Measurements from ENCODE around the gene EPHA3.

The EPHA3 gene

DNA sequence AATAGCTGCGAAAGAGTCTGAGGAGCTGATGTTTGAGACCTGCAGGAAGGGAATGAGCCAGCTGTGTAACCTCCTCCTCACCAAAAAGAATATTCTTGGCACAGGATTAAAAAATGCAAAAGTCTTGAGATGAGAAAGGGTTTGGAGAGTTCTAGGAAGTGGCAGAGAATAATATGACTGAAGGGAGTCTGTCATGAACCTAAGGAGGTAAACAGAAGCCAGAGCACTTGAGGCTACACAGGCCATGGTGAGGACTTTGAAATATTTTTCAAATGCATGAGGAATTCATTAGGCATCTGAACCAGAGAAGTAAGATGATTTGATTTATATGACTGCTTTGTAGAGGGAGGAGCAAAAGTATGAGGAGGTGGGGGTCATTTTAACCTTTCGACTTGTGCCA is 347.8 kb downstream of the EPHA3 start:
- peaks cover 0 to 3% of the 10 kb centered on the region in 2 donors for H3K9me3 ChIP-seq (replicated peaks in 1 of 2; ENCODE audit: control insufficient read depth in 2 of 2, insufficient read depth in 1 of 2, low read depth in 1 of 2, low read length in 2 of 2)
- DNase-seq (ENCODE audit: low spot score), result no peak
- WGBS, 2 donors (ENCODE audit: extremely low coverage in 2 of 2, insufficient read length in 2 of 2, insufficient replicate concordance in 1 of 2), result no CpG with 5 or more reads among the region's 2 CpGs

DNA sequence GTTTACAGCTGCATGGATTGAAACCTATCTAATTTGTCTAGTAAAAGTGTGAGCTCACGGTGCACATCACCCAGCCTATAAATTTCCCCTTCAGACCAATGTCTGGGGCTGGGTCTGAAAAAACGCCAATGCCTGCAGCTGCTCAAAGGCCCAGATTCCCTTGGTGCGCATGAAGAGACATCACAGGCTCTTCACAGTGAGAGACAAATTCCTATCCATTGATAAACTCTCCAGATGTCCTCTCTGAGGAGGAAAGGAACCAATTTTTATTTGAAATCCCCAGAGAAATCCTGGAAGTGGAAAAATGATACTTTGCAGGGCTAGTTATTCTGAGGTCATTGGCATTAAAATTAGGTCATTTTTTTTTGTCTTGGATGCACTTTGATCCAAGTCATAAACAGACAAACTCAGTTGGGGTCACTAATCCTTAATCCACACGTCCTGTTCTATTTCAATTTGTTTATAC is 360.5 kb downstream of the EPHA3 start:
- Histone ChIP-seq H3K23ac (ENCODE audit: low read depth, low read length, poor library complexity) (no peak overlapping the region), H2AFZ (ENCODE audit: low read length) (peak overlapping the region; percentile 33), H3K27me3 (ENCODE audit: control insufficient read depth in 3 of 3, insufficient read depth in 3 of 3, low read depth in 1 of 3, low read length in 3 of 3) (no peaks in the 10 kb centered on the region), H3K36me3 (replicated peaks in 1 of 2; ENCODE audit: control insufficient read depth in 2 of 2, insufficient read depth in 2 of 2, low read length in 2 of 2) (no peaks in the 10 kb centered on the region), H3K4me1 (ENCODE audit: control insufficient read depth in 2 of 2, insufficient read depth in 1 of 2, low read depth in 1 of 2, low read length in 2 of 2) (peaks cover 0 to 4% of the 10 kb centered on the region in 2 donors), H3K4ac (ENCODE audit: low read length) (no peak overlapping the region), H3K14ac (ENCODE audit: low read length) (no peak overlapping the region), H4K91ac (ENCODE audit: low read depth, low read length, poor library complexity) (no peak overlapping the region), H2AK5ac (ENCODE audit: low read depth, low read length) (no peak overlapping the region), H2BK15ac (ENCODE audit: low read length) (no peak overlapping the region), H2BK5ac (ENCODE audit: low read length) (no peak overlapping the region), H4K8ac (ENCODE audit: low read depth, low read length) (no peak overlapping the region), H2BK120ac (ENCODE audit: low read depth, low read length) (no peak overlapping the region), H3K9ac (ENCODE audit: low read depth, low read length, poor library complexity) (no peak overlapping the region), H2BK12ac (ENCODE audit: low read length) (no peak overlapping the region), H3K18ac (ENCODE audit: low read length) (no peak overlapping the region), H3K4me2 (ENCODE audit: insufficient read depth, low read length, poor library complexity, severe bottlenecking) (no peak overlapping the region), H3K4me3 (ENCODE audit: low read length in 2 of 2) (no peak overlapping the region), H3K27ac (replicated peaks; ENCODE audit: low read length) (no peak overlapping the region), H3K9me3 (replicated peaks in 1 of 2; ENCODE audit: control insufficient read depth in 2 of 2, insufficient read depth in 1 of 2, low read depth in 1 of 2, low read length in 2 of 2) (no peaks in the 10 kb centered on the region), H3K79me1 (ENCODE audit: low read depth, low read length) (no peaks in the 10 kb centered on the region)
- WGBS, 2 donors (ENCODE audit: extremely low coverage in 2 of 2, insufficient read length in 2 of 2, insufficient replicate concordance in 1 of 2), result no CpG with 5 or more reads among the region's 4 CpGs
- DNase-seq (ENCODE audit: low spot score), result peak; percentile 17

More for the DNA sequence above, 347.8 kb downstream of the EPHA3 start:
- Histone ChIP-seq H3K79me1 (ENCODE audit: low read depth, low read length) (no peaks in the 10 kb centered on the region), H2BK15ac (ENCODE audit: low read length) (no peak overlapping the region), H3K27ac (replicated peaks; ENCODE audit: low read length) (no peak overlapping the region), H3K4me2 (ENCODE audit: insufficient read depth, low read length, poor library complexity, severe bottlenecking) (no peak overlapping the region), H3K23ac (ENCODE audit: low read depth, low read length, poor library complexity) (no peak overlapping the region), H2AFZ (ENCODE audit: low read length) (peak overlapping the region; percentile 15), H3K9ac (ENCODE audit: low read depth, low read length, poor library complexity) (no peak overlapping the region), H3K4ac (ENCODE audit: low read length) (no peak overlapping the region), H3K36me3 (replicated peaks in 1 of 2; ENCODE audit: control insufficient read depth in 2 of 2, insufficient read depth in 2 of 2, low read length in 2 of 2) (no peaks in the 10 kb centered on the region), H2BK120ac (ENCODE audit: low read depth, low read length) (no peak overlapping the region), H2BK12ac (ENCODE audit: low read length) (no peak overlapping the region), H4K91ac (ENCODE audit: low read depth, low read length, poor library complexity) (no peak overlapping the region), H2BK5ac (ENCODE audit: low read length) (no peak overlapping the region), H3K18ac (ENCODE audit: low read length) (no peak overlapping the region), H3K4me1 (ENCODE audit: control insufficient read depth in 2 of 2, insufficient read depth in 1 of 2, low read depth in 1 of 2, low read length in 2 of 2) (peaks cover 0 to 3% of the 10 kb centered on the region in 2 donors), H3K4me3 (ENCODE audit: low read length in 2 of 2) (no peak overlapping the region), H4K8ac (ENCODE audit: low read depth, low read length) (no peak overlapping the region), H3K14ac (ENCODE audit: low read length) (no peak overlapping the region), H3K27me3 (ENCODE audit: control insufficient read depth in 3 of 3, insufficient read depth in 3 of 3, low read depth in 1 of 3, low read length in 3 of 3) (no peaks in the 10 kb centered on the region), H2AK5ac (ENCODE audit: low read depth, low read length) (no peak overlapping the region)

DNA sequence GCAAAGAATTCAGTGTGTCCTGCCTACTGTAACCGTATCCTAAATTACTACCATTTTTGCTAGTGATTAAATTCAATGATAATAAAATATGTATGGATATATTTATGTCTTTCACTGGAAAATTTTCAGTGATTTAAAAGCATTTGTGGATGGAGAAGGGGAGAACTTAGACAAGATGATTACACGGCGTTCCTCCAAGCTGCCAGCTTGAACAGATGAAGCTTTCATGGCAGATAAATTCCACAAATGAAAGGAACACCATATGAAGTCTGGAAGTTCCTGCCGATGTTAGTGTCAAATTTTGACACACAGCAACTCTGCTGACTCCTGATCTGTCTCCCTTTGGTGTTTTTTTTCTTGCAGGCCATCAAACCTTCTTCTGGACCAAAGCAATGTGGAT is 364.7 kb downstream of the EPHA3 start:
- no peak overlapping the region for H3K18ac ChIP-seq (ENCODE audit: low read length)
- H2AK5ac ChIP-seq (ENCODE audit: low read depth, low read length), result no peak overlapping the region
- peaks cover 4 to 7% of the 10 kb centered on the region in 2 donors for H3K4me1 ChIP-seq (ENCODE audit: control insufficient read depth in 2 of 2, insufficient read depth in 1 of 2, low read depth in 1 of 2, low read length in 2 of 2)
- no CpG with 5 or more reads among the region's 4 CpGs for WGBS, 2 donors (ENCODE audit: extremely low coverage in 2 of 2, insufficient read length in 2 of 2, insufficient replicate concordance in 1 of 2)
- H3K36me3 ChIP-seq (replicated peaks in 1 of 2; ENCODE audit: control insufficient read depth in 2 of 2, insufficient read depth in 2 of 2, low read length in 2 of 2), result no peaks in the 10 kb centered on the region
- no peaks in the 10 kb centered on the region for H3K27me3 ChIP-seq (ENCODE audit: control insufficient read depth in 3 of 3, insufficient read depth in 3 of 3, low read depth in 1 of 3, low read length in 3 of 3)
- H3K9ac ChIP-seq (ENCODE audit: low read depth, low read length, poor library complexity), result no peak overlapping the region
- H2BK5ac ChIP-seq (ENCODE audit: low read length), result no peak overlapping the region
- H3K27ac ChIP-seq (replicated peaks; ENCODE audit: low read length), result no peak overlapping the region
- H2BK12ac ChIP-seq (ENCODE audit: low read length), result no peak overlapping the region
- H3K4me2 ChIP-seq (ENCODE audit: insufficient read depth, low read length, poor library complexity, severe bottlenecking), result no peak overlapping the region
- no peak for DNase-seq (ENCODE audit: low spot score)
- H3K79me1 ChIP-seq (ENCODE audit: low read depth, low read length), result no peaks in the 10 kb centered on the region
- no peak overlapping the region for H2BK120ac ChIP-seq (ENCODE audit: low read depth, low read length)
- no peak overlapping the region for H4K91ac ChIP-seq (ENCODE audit: low read depth, low read length, poor library complexity)
- no peak overlapping the region for H2BK15ac ChIP-seq (ENCODE audit: low read length)
- no peak overlapping the region for H4K8ac ChIP-seq (ENCODE audit: low read depth, low read length)
- no peak overlapping the region for H3K14ac ChIP-seq (ENCODE audit: low read length)
- H3K4ac ChIP-seq (ENCODE audit: low read length), result no peak overlapping the region
- no peak overlapping the region for H3K23ac ChIP-seq (ENCODE audit: low read depth, low read length, poor library complexity)
- H3K9me3 ChIP-seq (replicated peaks in 1 of 2; ENCODE audit: control insufficient read depth in 2 of 2, insufficient read depth in 1 of 2, low read depth in 1 of 2, low read length in 2 of 2), result peaks cover 0 to 1% of the 10 kb centered on the region in 2 donors
- no peak overlapping the region for H2AFZ ChIP-seq (ENCODE audit: low read length)
- H3K4me3 ChIP-seq (ENCODE audit: low read length in 2 of 2), result no peak overlapping the region

DNA sequence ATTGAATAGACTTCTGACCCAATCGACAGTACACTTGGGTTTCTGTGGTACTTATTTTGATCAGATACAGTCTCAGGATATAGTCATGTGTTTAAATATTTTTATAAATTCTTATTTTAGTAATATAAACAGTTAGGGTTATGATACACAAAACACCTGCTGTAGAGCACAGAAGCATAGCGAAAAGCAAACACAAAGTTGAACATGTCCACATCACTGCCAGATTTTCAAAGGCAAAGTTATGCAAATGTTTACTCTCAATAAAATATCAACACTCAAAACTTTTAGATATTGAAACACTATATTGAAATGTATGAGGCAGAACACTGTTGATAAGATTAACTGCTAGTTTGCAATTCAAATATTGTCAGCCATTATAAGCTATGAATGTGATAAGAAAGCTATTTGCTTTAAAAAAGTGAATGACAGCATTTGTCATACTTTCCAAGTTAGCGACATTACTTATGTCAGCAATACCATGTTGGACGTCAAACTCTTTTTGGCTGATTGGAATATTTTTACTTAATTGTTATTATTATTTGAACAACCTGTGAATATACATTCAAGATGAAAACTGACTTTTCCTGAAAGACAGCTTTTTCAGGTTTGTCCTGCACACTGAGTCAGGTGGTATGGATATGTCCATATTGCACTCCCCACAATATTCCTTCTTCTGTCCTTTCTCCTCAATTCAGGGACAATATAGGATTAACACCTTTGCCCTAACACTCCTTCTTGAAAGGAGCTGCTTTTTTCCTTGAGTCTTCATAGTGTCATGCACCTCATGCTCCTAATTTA is 367.1 kb downstream of the EPHA3 start:
- Histone ChIP-seq H3K14ac (ENCODE audit: low read length) (no peak overlapping the region), H3K9me3 (replicated peaks in 1 of 2; ENCODE audit: control insufficient read depth in 2 of 2, insufficient read depth in 1 of 2, low read depth in 1 of 2, low read length in 2 of 2) (peaks cover 0 to 2% of the 10 kb centered on the region in 2 donors), H2BK15ac (ENCODE audit: low read length) (no peak overlapping the region), H2AFZ (ENCODE audit: low read length) (no peak overlapping the region), H2BK12ac (ENCODE audit: low read length) (no peak overlapping the region), H3K18ac (ENCODE audit: low read length) (no peak overlapping the region), H4K8ac (ENCODE audit: low read depth, low read length) (no peak overlapping the region), H3K9ac (ENCODE audit: low read depth, low read length, poor library complexity) (no peak overlapping the region), H3K4ac (ENCODE audit: low read length) (no peak overlapping the region), H4K91ac (ENCODE audit: low read depth, low read length, poor library complexity) (no peak overlapping the region), H3K4me1 (ENCODE audit: control insufficient read depth in 2 of 2, insufficient read depth in 1 of 2, low read depth in 1 of 2, low read length in 2 of 2) (peaks cover 0 to 7% of the 10 kb centered on the region in 2 donors), H2AK5ac (ENCODE audit: low read depth, low read length) (no peak overlapping the region), H3K79me1 (ENCODE audit: low read depth, low read length) (no peaks in the 10 kb centered on the region), H3K27me3 (ENCODE audit: control insufficient read depth in 3 of 3, insufficient read depth in 3 of 3, low read depth in 1 of 3, low read length in 3 of 3) (no peaks in the 10 kb centered on the region), H3K27ac (replicated peaks; ENCODE audit: low read length) (no peak overlapping the region), H3K4me2 (ENCODE audit: insufficient read depth, low read length, poor library complexity, severe bottlenecking) (no peak overlapping the region), H3K4me3 (ENCODE audit: low read length in 2 of 2) (no peak overlapping the region), H3K23ac (ENCODE audit: low read depth, low read length, poor library complexity) (no peak overlapping the region), H2BK5ac (ENCODE audit: low read length) (no peak overlapping the region), H3K36me3 (replicated peaks in 1 of 2; ENCODE audit: control insufficient read depth in 2 of 2, insufficient read depth in 2 of 2, low read length in 2 of 2) (no peaks in the 10 kb centered on the region), H2BK120ac (ENCODE audit: low read depth, low read length) (no peak overlapping the region)
- no peak for DNase-seq (ENCODE audit: low spot score)
- no CpG with 5 or more reads among the region's 4 CpGs for WGBS, 2 donors (ENCODE audit: extremely low coverage in 2 of 2, insufficient read length in 2 of 2, insufficient replicate concordance in 1 of 2)

Measured in neuronal stem cell (in vitro differentiated cells).